Activated CD8-positive, alpha-beta memory T cell treated with anti-CD3 and anti-CD28 coated beads, Interleukin-2, amount 10 ng/mL, durations not matched to agents 7 days and 5 days (primary cell): ENCODE measurements around the gene THAP11. TPM values are rescaled to one million over a fixed set of nuclear protein-coding genes. Genes with fewer than 3 reads are reported as not detected.
"Not testable (repeated sequence)": the region's sequence is repeated elsewhere in the genome, so short reads cannot be mapped to it uniquely, and the experiment has no call there.

Experiments
- ATAC-seq: fragments of 150-1000 bp; cut with Tn5 transposase; one replicate; pipeline ENCODE4 v1.10.0; 2021; ENCODE audit warnings: moderate library complexity
- CTCF ChIA-PET: fragments of 350-600 bp; sonication (Branson Sonifier 250); formaldehyde crosslinking; loops from one replicate; lab custom pipeline; 2021; ENCODE audit warnings: antibody characterized with exemption; lab: Charles Lee
- DNase-seq: peaks from one replicate; pipeline ENCODE4 v3.0.0-alpha.2; 2020
- H3K27ac Mint-ChIP-seq: one replicate; pipeline ENCODE4 v1.8.0; 2021; ENCODE audit warnings: mild to moderate bottlenecking, mixed read lengths
- H3K27me3 Mint-ChIP-seq: one replicate; pipeline ENCODE4 v1.8.0; 2021; ENCODE audit warnings: mixed read lengths
- H3K36me3 Mint-ChIP-seq: one replicate; pipeline ENCODE4 v1.8.0; 2021; ENCODE audit warnings: mild to moderate bottlenecking, mixed read lengths
- H3K4me1 Mint-ChIP-seq: one replicate; pipeline ENCODE4 v1.8.0; 2021; ENCODE audit warnings: mixed read lengths
- H3K4me3 Mint-ChIP-seq: one replicate; pipeline ENCODE4 v1.8.0; 2021; ENCODE audit warnings: mild to moderate bottlenecking, moderate library complexity, mixed read lengths
- H3K9me3 Mint-ChIP-seq: one replicate; pipeline ENCODE4 v1.8.0; 2022; ENCODE audit warnings: low read depth, mixed read lengths
- total RNA-seq, 2 experiments: library from RNA; stranded (reverse); gene quantifications; one replicate each; pipeline ENCODE4 v1.2.3, GENCODE V29; 2021

The THAP11 gene
- total RNA-seq, 2 experiments from 2014 or later = 47.9 to 52.7 TPM

DNA sequence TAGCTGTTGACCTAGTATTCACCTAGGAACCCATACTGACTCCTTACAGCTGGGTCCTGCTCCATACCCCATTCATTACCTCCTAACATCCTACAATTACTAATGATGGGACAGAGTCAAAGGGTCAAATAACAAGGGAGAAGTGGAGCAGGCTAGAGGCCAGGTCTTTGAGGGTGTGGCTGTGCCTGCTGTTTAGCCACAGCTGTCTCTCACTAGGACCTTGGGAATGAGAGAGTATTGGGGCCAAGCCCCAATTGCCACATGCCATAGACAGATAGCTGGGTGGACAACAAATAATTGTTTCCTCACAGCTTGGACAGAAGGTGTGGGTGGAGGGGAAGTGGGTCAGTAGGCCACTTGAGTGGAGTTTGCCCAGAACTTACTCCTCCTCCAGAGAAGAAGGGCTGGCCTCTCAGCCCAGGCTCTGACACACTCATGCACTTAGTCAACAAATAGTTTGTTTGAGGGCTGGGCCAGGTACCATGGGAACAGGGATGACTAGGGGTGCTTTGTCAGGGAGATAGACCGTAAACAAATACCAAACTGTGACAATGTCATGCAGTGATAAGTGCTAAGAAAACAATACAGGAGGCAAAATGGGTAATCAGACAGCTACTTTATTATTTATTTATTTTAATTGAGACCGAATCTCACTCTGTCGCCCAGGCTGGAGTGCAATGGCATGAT is 15.6 kb downstream of the THAP11 start:
- peaks cover 17% of the 10 kb centered on the region for H3K4me1 Mint-ChIP-seq
- H3K27me3 Mint-ChIP-seq = no peaks in the 10 kb centered on the region
- DNase-seq (no peak), ATAC-seq (peak; percentile 67)
- CTCF ChIA-PET = interaction anchor here (0.8 to 3.6 kb wide), 3 partner anchors 9 to 113 kb away, joined by 3 to 14 read pairs (median 3); no protein-coding TSS in a partner anchor
- H3K9me3 Mint-ChIP-seq = no peaks in the 10 kb centered on the region
- H3K36me3 Mint-ChIP-seq = peaks cover 12% of the 10 kb centered on the region
- H3K4me3 Mint-ChIP-seq = no peak overlapping the region
- peak overlapping the region; percentile 49 for H3K27ac Mint-ChIP-seq

DNA sequence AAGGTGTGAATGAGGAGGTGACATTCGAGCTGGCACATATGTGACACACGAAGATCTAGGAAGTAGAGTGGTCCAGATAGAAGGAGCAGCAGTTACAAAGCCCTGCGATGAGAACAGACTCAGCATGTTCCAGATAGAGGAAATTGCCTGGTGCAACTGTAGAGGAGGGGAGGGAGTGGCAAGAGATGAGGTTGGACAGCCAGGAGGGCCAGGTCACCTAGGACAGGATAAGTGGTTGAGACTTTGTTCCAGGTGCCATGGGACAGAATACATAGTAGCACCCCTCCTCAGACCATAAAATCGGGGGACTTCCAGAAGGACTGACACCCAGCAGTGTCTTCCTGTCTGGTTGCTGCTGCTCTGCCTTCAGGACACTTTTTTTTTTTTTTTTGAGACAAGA is 16.4 kb downstream of the THAP11 start:
- ATAC-seq = no peak

DNA sequence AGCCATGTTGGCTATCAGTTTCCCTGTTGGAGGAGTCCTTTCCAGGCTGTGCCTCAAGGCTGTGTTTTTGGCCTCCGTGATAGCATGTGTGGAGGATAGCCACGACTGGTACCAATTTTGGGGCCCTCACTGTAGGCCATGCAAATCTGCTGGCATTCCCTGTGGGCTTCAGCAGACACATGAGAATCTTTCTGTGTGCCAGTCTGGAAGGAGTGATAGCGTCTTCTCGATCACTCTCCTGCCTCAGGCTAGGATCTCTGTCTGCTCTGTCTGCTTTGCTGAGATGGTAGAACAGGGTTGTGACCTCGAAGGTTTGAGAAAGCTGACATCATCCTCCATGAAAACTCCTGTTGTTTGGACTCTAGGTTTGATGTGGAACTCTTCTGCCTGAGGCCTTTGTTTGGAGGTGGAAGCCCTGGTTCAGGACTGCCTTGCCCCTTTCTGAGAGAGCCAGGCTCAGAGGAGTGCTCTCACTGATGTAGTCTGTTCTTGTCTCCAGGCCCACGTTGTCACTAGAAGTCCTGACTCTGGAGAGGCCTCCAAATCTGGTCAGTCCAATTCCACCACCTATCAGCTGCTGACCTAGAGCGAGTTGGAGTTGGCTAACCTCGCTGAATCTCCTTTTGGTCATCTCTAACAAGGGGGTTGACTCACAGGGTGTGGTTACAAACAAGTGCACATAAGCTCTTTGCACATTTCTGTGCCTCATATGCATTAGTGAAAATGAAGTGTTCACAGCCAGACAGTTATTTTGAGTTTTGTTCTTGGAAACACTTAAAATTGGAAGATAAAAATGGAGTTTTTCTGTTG is 18.7 kb downstream of the THAP11 start:
- no peak for DNase-seq
- Mint-ChIP-seq H3K27ac (no peak overlapping the region), H3K4me3 (no peak overlapping the region), H3K4me1 (peaks cover 15% of the 10 kb centered on the region), H3K36me3 (peaks cover 13% of the 10 kb centered on the region), H3K27me3 (no peaks in the 10 kb centered on the region), H3K9me3 (no peaks in the 10 kb centered on the region)
- CTCF ChIA-PET = interaction anchor here (1.4 to 7.6 kb wide), 3 partner anchors 13 to 45 kb away, joined by 3 to 71 read pairs (median 14); no protein-coding TSS in a partner anchor
- ATAC-seq = no peak

More for the DNA sequence above, 16.4 kb downstream of the THAP11 start:
- Mint-ChIP-seq H3K27me3 (no peaks in the 10 kb centered on the region), H3K4me3 (no peak overlapping the region), H3K36me3 (peaks cover 12% of the 10 kb centered on the region), H3K4me1 (peaks cover 19% of the 10 kb centered on the region), H3K27ac (peak overlapping the region; percentile 66), H3K9me3 (no peaks in the 10 kb centered on the region)
- CTCF ChIA-PET = interaction anchor here (0.7 to 3.6 kb wide), 3 partner anchors 8 to 672 kb away, joined by 3 to 14 read pairs (median 3); no protein-coding TSS in a partner anchor
- no peak for DNase-seq

DNA sequence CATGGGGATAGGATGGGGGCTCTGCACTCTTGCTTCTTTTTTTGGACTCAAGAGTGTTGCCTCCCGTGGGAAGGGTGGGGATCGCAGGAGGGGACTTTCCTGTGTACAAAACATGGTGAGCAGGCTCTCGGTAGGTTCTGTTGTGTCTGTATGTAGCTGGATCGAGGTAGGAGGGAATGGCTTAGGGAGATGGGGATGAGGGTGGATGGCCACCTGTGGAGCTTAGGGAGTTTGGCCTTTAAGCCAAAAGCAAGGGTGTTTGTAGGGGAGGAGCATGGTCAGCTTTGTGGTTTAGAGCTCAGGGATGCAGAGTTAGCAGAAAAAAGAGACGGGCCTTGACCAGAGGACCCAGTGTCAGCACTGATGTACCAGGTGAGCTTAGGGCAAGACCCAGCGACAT is 19.8 kb downstream of the THAP11 start:
- Mint-ChIP-seq H3K27ac (no peak overlapping the region), H3K9me3 (no peaks in the 10 kb centered on the region)
- CTCF ChIA-PET = interaction anchor here (0.6 to 7.6 kb wide), 3 partner anchors 22 to 160 kb away, joined by 3 to 71 read pairs (median 7); no protein-coding TSS in a partner anchor

DNA sequence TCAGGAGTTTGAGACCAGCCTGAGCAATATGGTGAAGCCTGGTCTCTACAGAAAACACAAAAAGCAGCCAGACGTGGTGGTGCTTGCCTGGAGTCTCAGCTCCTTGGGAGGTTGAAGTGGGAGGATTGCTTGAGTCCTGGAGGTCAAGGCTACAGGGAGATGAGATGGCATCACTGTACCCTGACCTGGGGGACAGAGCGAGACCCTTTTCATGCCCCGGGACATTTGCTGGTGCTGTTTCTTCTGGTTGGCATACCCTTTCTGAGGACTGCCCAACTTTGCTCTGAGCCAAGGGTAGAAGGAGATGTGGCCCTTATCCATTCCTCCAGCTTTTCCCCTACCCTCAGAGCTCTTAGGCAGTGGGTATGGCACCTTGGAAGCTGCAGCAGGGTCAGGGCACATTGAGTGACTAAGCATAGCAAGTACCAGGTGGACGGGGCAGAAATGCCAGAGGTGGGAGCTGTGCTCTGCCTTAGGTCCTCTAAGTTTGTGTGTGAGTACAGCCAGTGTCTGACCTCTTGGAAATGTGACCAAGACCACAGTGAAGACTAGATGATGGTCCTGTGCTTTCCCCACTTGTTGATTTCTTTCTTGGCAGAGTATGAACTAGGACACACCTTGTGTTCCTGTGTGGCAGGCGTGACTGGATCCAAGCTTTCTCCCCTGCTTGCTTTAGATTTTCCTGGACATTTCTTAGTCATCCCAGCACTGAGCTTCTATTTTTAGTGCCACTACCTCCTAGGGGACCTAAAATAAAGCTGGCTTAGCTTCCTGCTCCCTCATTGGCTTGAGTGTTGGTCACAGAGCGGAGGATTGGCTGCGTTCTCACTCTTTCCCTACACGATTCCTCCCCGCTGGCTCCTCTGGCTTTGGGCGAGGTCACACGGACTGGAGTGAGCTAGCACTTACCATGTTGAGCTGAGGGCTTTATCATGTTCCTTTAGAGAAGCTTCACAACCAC is 20.8 kb downstream of the THAP11 start:
- Mint-ChIP-seq H3K36me3 (peaks cover 19% of the 10 kb centered on the region), H3K4me1 (peaks cover 8% of the 10 kb centered on the region), H3K27me3 (no peaks in the 10 kb centered on the region), H3K9me3 (no peaks in the 10 kb centered on the region), H3K27ac (peak overlapping the region; percentile 46), H3K4me3 (no peak overlapping the region)
- CTCF ChIA-PET = interaction anchor here (1.3 to 7.6 kb wide), 5 partner anchors 9 to 190 kb away, joined by 3 to 71 read pairs (median 4); no protein-coding TSS in a partner anchor
- DNase-seq (no peak), ATAC-seq (no peak)

More for the DNA sequence above, 19.8 kb downstream of the THAP11 start:
- ATAC-seq (no peak), DNase-seq (no peak)
- Mint-ChIP-seq H3K4me1 (peaks cover 14% of the 10 kb centered on the region), H3K4me3 (no peak overlapping the region), H3K27me3 (no peaks in the 10 kb centered on the region), H3K36me3 (peaks cover 16% of the 10 kb centered on the region)

DNA sequence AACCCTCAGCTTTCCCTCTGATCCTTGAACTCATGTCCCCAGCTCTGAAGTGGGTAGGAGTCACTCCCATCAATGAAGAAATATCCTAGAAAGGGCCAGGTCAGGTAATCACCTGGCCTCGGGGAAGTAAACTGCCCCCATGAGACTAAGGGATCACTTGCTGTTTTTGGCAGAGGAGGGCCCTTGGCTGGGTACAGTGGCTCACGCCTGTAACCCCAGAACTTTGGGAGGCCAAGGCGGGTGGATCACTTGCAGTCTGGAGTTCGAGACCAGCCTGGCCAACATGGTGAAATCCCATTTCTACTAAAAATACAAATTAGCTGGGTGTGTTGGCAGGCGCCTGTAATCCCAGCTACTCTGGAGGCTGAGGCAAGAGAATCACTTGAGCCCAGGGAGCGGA is 21.9 kb downstream of the THAP11 start:
- not testable (repeated sequence) for H3K4me3 Mint-ChIP-seq, H3K27ac Mint-ChIP-seq, ATAC-seq, H3K4me1 Mint-ChIP-seq, DNase-seq, H3K27me3 Mint-ChIP-seq, H3K9me3 Mint-ChIP-seq
- peaks cover 18% of the 10 kb centered on the region for H3K36me3 Mint-ChIP-seq
- CTCF ChIA-PET = interaction anchor here (1.0 to 7.6 kb wide), 4 partner anchors 22 to 191 kb away, joined by 3 to 71 read pairs (median 4); no protein-coding TSS in a partner anchor

DNA sequence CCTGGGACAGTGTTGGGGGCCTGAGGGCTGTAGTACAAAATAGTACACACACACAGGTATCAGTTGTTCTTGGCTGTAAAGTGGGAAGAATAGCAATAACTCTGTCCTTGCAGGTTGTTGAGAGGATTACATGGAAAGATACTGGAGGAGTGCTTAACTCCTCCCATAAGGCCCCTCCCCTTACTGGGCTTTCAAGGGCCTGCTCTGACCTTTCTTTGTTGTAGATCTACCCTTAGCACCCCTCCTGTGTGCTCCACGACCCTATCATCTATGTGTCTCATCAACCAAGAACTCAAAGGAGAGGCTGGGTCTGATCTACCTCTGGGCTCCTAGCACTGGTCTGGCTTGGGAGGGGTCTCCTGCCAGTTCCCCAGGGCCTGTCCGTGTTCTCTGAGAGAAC is 22.5 kb downstream of the THAP11 start:
- Mint-ChIP-seq H3K27me3 (no peaks in the 10 kb centered on the region), H3K36me3 (peaks cover 18% of the 10 kb centered on the region), H3K4me3 (no peak overlapping the region), H3K9me3 (no peaks in the 10 kb centered on the region), H3K27ac (no peak overlapping the region), H3K4me1 (peaks cover 5% of the 10 kb centered on the region)
- DNase-seq (no peak), ATAC-seq (no peak)
- CTCF ChIA-PET = interaction anchor here (1.0 to 7.6 kb wide), 5 partner anchors 11 to 344 kb away, joined by 3 to 71 read pairs (median 5); no protein-coding TSS in a partner anchor

DNA sequence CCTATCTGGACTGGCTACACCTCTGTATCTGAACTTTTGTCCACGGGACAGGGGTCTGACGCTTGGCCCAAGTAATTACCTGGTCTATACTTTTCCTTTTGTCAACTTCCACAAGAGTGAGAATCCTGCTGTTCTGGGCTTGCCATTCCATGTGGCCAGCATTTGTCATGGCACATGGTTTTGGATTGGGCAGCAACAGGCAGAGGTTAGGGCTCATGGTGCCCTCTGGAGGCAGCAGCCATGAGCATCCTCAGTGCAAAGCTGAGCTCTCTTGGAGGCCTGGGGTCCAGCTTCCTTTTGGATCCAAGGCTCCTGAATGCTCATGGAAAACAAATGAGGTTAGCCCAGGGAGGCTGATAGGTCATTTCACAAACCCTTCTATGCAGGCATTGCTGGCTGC is 23.2 kb downstream of the THAP11 start:
- CTCF ChIA-PET = interaction anchor here (0.9 to 7.6 kb wide), 8 partner anchors 12 to 344 kb away, joined by 3 to 71 read pairs (median 4); no protein-coding TSS in a partner anchor
- H3K27ac Mint-ChIP-seq = peak overlapping the region; percentile 56
- H3K9me3 Mint-ChIP-seq = no peaks in the 10 kb centered on the region
- no peak overlapping the region for H3K4me3 Mint-ChIP-seq
- no peaks in the 10 kb centered on the region for H3K27me3 Mint-ChIP-seq
- ATAC-seq (peak; percentile 54), DNase-seq (no peak)
- peaks cover 5% of the 10 kb centered on the region for H3K4me1 Mint-ChIP-seq
- H3K36me3 Mint-ChIP-seq = peaks cover 20% of the 10 kb centered on the region

DNA sequence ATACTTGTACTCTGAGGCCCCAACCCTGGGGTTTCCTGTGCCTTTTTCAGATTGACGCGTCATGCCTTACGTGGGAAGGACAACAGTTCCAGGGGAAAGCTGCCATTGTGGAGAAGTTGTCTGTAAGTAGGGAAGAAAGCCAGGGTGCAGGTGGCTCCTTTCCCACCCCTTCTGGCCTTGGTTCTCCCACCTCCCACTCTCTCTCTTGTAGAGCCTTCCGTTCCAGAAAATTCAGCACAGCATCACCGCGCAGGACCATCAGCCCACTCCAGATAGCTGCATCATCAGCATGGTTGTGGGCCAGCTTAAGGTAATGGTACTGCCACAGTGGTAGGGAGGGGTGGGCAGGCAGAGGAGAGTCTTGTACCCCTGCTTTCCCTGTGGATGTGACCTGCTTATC is 26.2 kb downstream of the THAP11 start:
- no peak for ATAC-seq
- Mint-ChIP-seq H3K4me3 (no peak overlapping the region), H3K4me1 (peaks cover 5% of the 10 kb centered on the region), H3K27me3 (no peaks in the 10 kb centered on the region), H3K27ac (no peak overlapping the region), H3K36me3 (peaks cover 21% of the 10 kb centered on the region), H3K9me3 (no peaks in the 10 kb centered on the region)
- CTCF ChIA-PET = interaction anchor here (1.3 to 1.5 kb wide), 2 partner anchors 16 to 52 kb away, joined by 5 to 7 read pairs; no protein-coding TSS in a partner anchor
- no peak for DNase-seq

DNA sequence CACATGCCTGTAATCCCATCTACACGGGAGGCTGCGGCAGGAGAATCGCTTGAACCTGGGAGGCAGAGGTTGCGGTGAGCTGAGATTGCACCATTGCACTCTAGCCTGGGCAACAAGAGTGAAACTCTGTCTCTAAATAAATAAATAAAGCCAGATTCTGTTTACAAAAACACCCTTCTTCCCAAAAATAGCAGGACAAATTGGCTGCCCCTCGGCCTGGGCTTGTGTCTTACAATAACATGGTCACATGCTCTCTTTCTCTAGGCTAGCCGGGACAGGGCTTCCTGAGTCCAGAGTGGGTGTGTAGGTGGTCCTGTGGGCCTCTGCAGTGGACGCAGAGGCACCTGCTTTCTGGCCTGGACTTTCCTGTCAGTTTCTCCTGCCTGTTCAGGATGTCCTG is 27.5 kb downstream of the THAP11 start:
- Mint-ChIP-seq H3K27ac (peak overlapping the region; percentile 41), H3K4me3 (no peak overlapping the region), H3K36me3 (peaks cover 21% of the 10 kb centered on the region), H3K27me3 (no peaks in the 10 kb centered on the region), H3K9me3 (no peaks in the 10 kb centered on the region), H3K4me1 (peaks cover 16% of the 10 kb centered on the region)
- CTCF ChIA-PET = no interaction called here
- ATAC-seq (no peak), DNase-seq (no peak)

DNA sequence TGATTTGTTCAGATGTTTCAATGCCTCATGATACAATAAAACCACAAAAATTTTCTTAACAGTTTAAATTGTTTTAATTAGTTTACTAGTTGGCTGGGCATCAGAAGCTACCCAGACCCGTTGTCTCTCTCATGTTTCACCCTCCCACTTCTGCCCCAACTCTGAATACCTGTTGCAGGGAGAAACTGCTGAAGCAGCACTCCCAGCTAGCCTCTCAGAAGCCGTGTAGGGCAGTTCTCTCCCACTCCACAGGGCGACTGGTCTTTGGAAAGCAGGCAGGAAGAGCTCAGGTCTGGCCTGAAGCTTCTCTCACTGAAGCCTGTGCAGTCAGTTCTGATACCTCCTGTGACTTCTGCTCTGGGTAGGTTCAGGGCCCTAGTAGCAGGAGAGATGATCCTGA is 29.1 kb downstream of the THAP11 start:
- no peaks in the 10 kb centered on the region for H3K9me3 Mint-ChIP-seq
- no peak for DNase-seq
- peaks cover 31% of the 10 kb centered on the region for H3K4me1 Mint-ChIP-seq
- ATAC-seq = no peak
- H3K27me3 Mint-ChIP-seq = no peaks in the 10 kb centered on the region
- no peak overlapping the region for H3K27ac Mint-ChIP-seq
- H3K36me3 Mint-ChIP-seq = peaks cover 22% of the 10 kb centered on the region
- no peak overlapping the region for H3K4me3 Mint-ChIP-seq
- CTCF ChIA-PET = interaction anchor here (0.6 to 2.3 kb wide), 8 partner anchors 8 to 350 kb away, joined by 3 to 17 read pairs (median 3); partner anchors contain the start of gene NRN1L

DNA sequence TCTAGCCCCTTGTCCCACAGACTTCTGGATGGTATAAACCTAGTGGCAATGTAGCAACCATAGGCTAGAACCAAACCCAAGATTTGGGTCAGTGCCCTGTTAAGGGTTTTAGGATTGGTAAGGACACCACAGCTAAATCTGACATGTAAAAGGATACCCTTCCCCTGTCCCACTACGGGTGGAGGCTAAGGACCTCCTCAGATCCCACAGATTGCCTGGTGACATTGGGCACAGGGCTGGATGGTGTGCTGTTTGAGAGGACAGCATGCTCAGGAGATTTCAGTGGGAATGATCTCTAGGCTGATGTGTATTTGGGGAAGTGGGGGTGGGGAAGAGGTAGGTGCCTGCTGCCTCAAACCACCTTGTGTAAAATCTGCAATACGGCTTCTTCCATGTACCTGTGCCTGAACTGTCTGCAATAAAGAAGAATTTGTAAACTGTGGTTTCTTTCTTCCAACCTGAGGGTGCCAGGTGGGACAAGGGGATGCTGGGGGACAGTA is 30.1 kb downstream of the THAP11 start:
- no peaks in the 10 kb centered on the region for H3K9me3 Mint-ChIP-seq
- ATAC-seq = no peak
- CTCF ChIA-PET = interaction anchor here (0.8 to 2.3 kb wide), 6 partner anchors 9 to 351 kb away, joined by 3 to 17 read pairs (median 4); partner anchors contain the start of gene NRN1L

More for the DNA sequence above, 30.1 kb downstream of the THAP11 start:
- Mint-ChIP-seq H3K27ac (peak overlapping the region; percentile 83), H3K4me3 (peak overlapping the region; percentile 80), H3K4me1 (peaks cover 31% of the 10 kb centered on the region), H3K36me3 (peaks cover 22% of the 10 kb centered on the region), H3K27me3 (no peaks in the 10 kb centered on the region)
- DNase-seq = no peak
